HepG2 (cell line): ENCODE measurements around the gene KCNQ1OT1. TPM values are rescaled to one million over a fixed set of nuclear protein-coding genes. Genes with fewer than 3 reads are reported as not detected.

Source experiments
- BCL6 ChIP-seq: IDR thresholded peaks from 2 replicates; pipeline ENCODE4 v1.6.1; 2016; ENCODE audit warnings: missing genetic modification reagents, missing compliant biosample characterization
- KMT2B ChIP-seq: IDR thresholded peaks from 2 replicates; pipeline ENCODE4 v1.6.1; 2016; ENCODE audit warnings: missing genetic modification reagents, missing compliant biosample characterization
- ZEB1 ChIP-seq: IDR thresholded peaks from 2 replicates; pipeline ENCODE4 v1.6.1; 2012; ENCODE audit warnings: mild to moderate bottlenecking, low read depth, inconsistent platforms; ENCODE audit not compliant: insufficient replicate concordance
- ZNF292 ChIP-seq: sonication (generic); formaldehyde crosslinking; IDR thresholded peaks from 2 replicates; pipeline ENCODE4 v1.8.1; 2022; ENCODE audit warnings: mild to moderate bottlenecking, low read depth, missing genetic modification reagents, borderline replicate concordance
- ZNF331 ChIP-seq: sonication (generic); formaldehyde crosslinking; IDR thresholded peaks from 2 replicates; pipeline ENCODE4 v1.4.0; 2020; ENCODE audit warnings: missing genetic modification reagents
- ZNF34 ChIP-seq: sonication (generic); formaldehyde crosslinking; IDR thresholded peaks from 2 replicates; pipeline ENCODE4 v1.4.0; 2020; ENCODE audit warnings: mild to moderate bottlenecking, missing genetic modification reagents, borderline replicate concordance
- ZNF589 ChIP-seq: sonication (generic); formaldehyde crosslinking; conservative IDR thresholded peaks from 2 replicates; pipeline ENCODE4 v1.8.0; 2022; ENCODE audit warnings: mild to moderate bottlenecking, moderate library complexity, missing genetic modification reagents
- ZNF775 ChIP-seq: sonication (generic); formaldehyde crosslinking; IDR thresholded peaks from 2 replicates; pipeline ENCODE4 v1.4.0; 2020; ENCODE audit warnings: missing genetic modification reagents, mild to moderate bottlenecking, moderate library complexity, borderline replicate concordance
- polyA plus RNA-seq, 8 experiments: library from polyadenylated mRNA; depleted of rRNA in 3 of 8; stranded (reverse) in 7 of 8; unstranded in 1 of 8; fragments of >200 nt; fragmentation: Illumina TruSeq in 4 of 8; extraction: Trizol in 4 of 8; gene quantifications; 2 replicates each; pipeline versions ENCODE4 v1.2.1 to v1.2.3, GENCODE V29; 2011 to 2016; ENCODE audit warnings: low read depth in 4 of 8, missing spikeins in 1 of 8, mixed read lengths in 1 of 8; ENCODE audit not compliant: insufficient read depth in 1 of 8
- total RNA-seq, 5 experiments: library from RNA; depleted of rRNA; stranded (reverse); fragments of >200 nt; fragmentation: Illumina TruSeq; extraction: Trizol; gene quantifications; 2 replicates each; pipeline ENCODE4 v1.2.3, GENCODE V29; 2016; ENCODE audit warnings: low read depth in 1 of 5
- TF ChIP-seq, protein P1 (sequence below): sonication (generic); formaldehyde crosslinking; IDR thresholded peaks from 2 replicates; pipeline ENCODE4 v1.4.0; 2020; ENCODE audit warnings: mild to moderate bottlenecking, missing genetic modification reagents
- TF ChIP-seq, protein P2 (sequence below): sonication (generic); formaldehyde crosslinking; IDR thresholded peaks from 2 replicates; pipeline ENCODE4 v1.4.0; 2020; ENCODE audit warnings: missing genetic modification reagents
- TF ChIP-seq, protein P3 (sequence below): sonication (generic); formaldehyde crosslinking; IDR thresholded peaks from 2 replicates; pipeline ENCODE4 v1.4.0; 2020; ENCODE audit warnings: missing genetic modification reagents, borderline replicate concordance
- TF ChIP-seq, protein P4 (sequence below): sonication (generic); formaldehyde crosslinking; IDR thresholded peaks from 2 replicates; pipeline ENCODE4 v1.4.0; 2020; ENCODE audit warnings: missing genetic modification reagents

KCNQ1OT1 gene
- total and polyA plus RNA-seq, 2 of the 13 experiments (the other 11 are each of a cell fraction or from before 2014, with no cell fraction given): 1.3 to 18.9 TPM

DNA sequence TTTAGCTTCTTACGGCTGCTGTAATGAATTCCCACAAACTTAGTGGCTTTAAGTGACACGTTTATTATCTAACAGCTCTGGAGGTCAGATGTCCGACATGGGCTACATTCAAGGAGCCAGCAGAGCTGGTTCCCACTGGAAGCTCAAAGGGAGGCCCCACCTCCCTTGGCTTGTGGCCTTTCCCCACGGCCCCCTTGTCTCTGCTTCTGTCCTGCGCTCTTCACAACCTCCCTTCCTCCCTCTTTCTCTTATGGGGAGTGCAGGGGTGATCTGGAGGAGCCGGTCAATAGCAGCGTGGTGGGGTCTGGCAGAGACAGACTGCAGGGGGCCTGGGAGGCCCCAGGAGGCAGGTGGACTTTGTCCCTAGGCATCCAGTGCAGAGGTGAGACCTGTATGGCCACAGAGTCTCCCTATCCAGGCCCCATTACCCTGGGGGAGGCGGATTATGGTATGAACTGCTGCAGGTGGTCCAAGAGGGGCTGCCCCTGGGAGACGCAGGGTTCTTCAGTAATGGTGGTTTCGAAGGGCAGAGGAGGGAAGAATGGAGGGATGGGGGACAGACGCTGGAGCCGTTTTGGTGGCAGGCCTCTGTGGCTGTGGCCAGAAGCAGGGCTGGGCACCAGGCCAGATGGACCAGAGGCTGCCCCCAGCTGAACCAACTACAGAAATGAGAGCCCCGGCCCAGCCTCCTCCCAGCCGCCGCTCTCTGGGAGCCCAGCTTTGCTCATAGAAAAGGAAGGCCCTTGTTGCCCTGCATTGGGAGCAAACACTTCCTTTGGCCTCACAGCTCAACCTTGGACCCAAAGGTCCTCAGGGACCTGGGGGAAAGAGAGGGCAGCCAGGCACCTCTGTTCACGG lies 30.7 kb upstream of the KCNQ1OT1 start (continued):
- TF ChIP-seq, protein P1, sequence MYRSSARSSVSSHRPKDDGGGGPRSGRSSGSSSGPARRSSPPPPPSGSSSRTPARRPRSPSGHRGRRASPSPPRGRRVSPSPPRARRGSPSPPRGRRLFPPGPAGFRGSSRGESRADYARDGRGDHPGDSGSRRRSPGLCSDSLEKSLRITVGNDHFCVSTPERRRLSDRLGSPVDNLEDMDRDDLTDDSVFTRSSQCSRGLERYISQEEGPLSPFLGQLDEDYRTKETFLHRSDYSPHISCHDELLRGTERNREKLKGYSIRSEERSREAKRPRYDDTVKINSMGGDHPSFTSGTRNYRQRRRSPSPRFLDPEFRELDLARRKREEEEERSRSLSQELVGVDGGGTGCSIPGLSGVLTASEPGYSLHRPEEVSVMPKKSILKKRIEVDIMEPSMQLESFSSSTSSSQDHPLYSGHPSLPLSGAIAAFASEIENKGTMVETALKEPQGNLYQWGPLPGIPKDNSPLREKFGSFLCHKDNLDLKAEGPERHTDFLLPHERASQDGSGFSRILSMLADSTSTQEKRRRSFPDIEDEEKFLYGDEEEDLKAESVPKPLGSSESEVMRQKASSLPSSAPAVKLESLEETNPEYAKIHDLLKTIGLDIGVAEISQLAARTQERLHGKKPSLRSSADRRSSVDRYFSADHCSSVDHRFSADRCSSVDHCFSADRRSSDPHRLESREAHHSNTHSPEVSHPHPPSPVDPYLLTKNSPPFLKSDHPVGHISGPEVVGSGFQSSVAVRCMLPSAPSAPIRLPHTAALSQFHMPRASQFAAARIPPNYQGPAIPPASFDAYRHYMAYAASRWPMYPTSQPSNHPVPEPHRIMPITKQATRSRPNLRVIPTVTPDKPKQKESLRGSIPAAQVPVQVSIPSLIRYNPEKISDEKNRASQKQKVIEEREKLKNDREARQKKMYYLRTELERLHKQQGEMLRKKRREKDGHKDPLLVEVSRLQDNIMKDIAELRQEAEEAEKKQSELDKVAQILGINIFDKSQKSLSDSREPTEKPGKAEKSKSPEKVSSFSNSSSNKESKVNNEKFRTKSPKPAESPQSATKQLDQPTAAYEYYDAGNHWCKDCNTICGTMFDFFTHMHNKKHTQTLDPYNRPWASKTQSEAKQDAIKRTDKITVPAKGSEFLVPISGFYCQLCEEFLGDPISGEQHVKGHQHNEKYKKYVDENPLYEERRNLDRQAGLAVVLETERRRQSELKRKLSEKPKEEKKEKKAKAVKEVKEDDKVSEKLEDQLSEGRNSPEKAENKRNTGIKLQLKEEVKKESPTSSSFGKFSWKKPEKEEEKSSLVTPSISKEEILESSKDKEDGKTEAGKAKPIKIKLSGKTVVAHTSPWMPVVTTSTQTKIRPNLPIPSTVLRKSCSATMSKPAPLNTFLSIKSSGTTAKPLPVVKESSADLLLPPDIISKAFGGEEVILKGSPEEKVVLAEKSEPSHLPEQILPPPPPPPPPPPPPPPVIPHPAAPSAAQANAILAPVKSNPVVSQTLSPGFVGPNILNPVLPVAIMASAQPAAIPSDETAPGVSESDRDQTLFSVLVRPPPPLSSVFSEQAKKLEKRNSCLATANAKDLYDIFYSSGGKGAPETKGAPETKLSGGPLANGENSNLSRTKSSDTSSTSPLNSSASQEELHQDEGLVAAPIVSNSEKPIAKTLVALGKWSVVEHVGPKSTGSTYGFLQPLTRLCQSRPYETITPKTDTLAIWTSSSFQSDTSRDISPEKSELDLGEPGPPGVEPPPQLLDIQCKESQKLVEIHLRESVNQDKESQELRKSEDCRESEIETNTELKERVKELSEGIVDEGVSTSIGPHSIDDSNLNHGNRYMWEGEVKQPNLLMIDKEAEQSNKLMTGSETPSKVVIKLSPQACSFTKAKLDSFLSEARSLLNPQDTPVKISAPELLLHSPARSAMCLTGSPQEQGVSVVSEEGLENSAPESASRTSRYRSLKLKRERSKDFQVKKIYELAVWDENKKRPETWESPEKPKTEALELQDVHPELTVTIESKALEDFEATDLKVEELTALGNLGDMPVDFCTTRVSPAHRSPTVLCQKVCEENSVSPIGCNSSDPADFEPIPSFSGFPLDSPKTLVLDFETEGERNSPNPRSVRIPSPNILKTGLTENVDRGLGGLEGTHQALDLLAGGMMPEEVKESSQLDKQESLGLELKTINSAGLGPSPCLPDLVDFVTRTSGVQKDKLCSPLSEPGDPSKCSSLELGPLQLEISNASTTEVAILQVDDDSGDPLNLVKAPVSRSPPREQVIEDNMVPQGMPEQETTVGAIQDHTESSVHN (CRISPR knock-in tag): no peak
- TF ChIP-seq ZEB1 (no peak), ZNF589 (CRISPR knock-in tag) (no peak), KMT2B (0 out of 2 replicates have a peak, but pooled peaks have one; percentile 29), ZNF34 (CRISPR knock-in tag) (no peak), BCL6 (peak; percentile 42), ZNF775 (CRISPR knock-in tag) (no peak), ZNF331 (peak; percentile 67; the same call in 1 of the 2 replicates), ZNF292 (CRISPR knock-in tag) (peak; percentile 76; the same call in 1 of the 2 replicates)
- TF ChIP-seq, protein P2, sequence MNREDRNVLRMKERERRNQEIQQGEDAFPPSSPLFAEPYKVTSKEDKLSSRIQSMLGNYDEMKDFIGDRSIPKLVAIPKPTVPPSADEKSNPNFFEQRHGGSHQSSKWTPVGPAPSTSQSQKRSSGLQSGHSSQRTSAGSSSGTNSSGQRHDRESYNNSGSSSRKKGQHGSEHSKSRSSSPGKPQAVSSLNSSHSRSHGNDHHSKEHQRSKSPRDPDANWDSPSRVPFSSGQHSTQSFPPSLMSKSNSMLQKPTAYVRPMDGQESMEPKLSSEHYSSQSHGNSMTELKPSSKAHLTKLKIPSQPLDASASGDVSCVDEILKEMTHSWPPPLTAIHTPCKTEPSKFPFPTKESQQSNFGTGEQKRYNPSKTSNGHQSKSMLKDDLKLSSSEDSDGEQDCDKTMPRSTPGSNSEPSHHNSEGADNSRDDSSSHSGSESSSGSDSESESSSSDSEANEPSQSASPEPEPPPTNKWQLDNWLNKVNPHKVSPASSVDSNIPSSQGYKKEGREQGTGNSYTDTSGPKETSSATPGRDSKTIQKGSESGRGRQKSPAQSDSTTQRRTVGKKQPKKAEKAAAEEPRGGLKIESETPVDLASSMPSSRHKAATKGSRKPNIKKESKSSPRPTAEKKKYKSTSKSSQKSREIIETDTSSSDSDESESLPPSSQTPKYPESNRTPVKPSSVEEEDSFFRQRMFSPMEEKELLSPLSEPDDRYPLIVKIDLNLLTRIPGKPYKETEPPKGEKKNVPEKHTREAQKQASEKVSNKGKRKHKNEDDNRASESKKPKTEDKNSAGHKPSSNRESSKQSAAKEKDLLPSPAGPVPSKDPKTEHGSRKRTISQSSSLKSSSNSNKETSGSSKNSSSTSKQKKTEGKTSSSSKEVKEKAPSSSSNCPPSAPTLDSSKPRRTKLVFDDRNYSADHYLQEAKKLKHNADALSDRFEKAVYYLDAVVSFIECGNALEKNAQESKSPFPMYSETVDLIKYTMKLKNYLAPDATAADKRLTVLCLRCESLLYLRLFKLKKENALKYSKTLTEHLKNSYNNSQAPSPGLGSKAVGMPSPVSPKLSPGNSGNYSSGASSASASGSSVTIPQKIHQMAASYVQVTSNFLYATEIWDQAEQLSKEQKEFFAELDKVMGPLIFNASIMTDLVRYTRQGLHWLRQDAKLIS (CRISPR knock-in tag): peak; percentile 51; the same call in 1 of the 2 replicates
- TF ChIP-seq, protein P3, sequence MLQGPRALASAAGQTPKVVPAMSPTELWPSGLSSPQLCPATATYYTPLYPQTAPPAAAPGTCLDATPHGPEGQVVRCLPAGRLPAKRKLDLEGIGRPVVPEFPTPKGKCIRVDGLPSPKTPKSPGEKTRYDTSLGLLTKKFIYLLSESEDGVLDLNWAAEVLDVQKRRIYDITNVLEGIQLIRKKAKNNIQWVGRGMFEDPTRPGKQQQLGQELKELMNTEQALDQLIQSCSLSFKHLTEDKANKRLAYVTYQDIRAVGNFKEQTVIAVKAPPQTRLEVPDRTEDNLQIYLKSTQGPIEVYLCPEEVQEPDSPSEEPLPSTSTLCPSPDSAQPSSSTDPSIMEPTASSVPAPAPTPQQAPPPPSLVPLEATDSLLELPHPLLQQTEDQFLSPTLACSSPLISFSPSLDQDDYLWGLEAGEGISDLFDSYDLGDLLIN (CRISPR knock-in tag): 0 out of 2 replicates have a peak, but pooled peaks have one; percentile 47
- TF ChIP-seq, protein P4, sequence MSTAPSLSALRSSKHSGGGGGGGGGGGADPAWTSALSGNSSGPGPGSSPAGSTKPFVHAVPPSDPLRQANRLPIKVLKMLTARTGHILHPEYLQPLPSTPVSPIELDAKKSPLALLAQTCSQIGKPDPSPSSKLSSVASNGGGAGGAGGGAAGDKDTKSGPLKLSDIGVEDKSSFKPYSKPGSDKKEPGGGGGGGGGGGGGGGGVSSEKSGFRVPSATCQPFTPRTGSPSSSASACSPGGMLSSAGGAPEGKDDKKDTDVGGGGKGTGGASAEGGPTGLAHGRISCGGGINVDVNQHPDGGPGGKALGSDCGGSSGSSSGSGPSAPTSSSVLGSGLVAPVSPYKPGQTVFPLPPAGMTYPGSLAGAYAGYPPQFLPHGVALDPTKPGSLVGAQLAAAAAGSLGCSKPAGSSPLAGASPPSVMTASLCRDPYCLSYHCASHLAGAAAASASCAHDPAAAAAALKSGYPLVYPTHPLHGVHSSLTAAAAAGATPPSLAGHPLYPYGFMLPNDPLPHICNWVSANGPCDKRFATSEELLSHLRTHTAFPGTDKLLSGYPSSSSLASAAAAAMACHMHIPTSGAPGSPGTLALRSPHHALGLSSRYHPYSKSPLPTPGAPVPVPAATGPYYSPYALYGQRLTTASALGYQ (CRISPR knock-in tag): no peak; the same call in 1 of the 2 replicates
